PC-3 (cell line): ENCODE data around the gene MTCL1. TPM values are rescaled to one million over a fixed set of nuclear protein-coding genes. Genes with fewer than 3 reads are reported as not detected.

ENCODE experiments used
- ATAC-seq: fragments of 200-7000 bp; cut with Tn5 transposase; 2 replicates; pipeline ENCODE4 v1.9.1; 2020; ENCODE audit warnings: mild to moderate bottlenecking, moderate library complexity
- BruUV-seq: library from RNA; stranded (reverse); fragments of 400-500 nt; replicated peaks from 2 replicates; lab custom pipeline; 2021; lab: Mats Ljungman, UMichigan
- CTCF ChIA-PET: fragments of 300-600 bp; sonication (Branson Sonifier 250); formaldehyde crosslinking; loops from one replicate; lab custom pipeline; 2022; ENCODE audit warnings: antibody characterized with exemption; lab: Charles Lee
- POLR2A ChIA-PET: fragments of 300-600 bp; sonication (Branson Sonifier 250); formaldehyde crosslinking; loops from one replicate; lab custom pipeline; 2022; ENCODE audit warnings: antibody characterized with exemption; ENCODE audit not compliant: unreplicated experiment; lab: Charles Lee
- DNase-seq: peaks from one replicate; pipeline ENCODE4 v3.0.0-alpha.2; 2015
- H2AFZ ChIP-seq: fragments of 300-600 bp; sonication (generic); 2 replicates; pipeline ENCODE4 v1.6.0; 2016; ENCODE audit warnings: antibody characterized with exemption, low read length
- H3F3A ChIP-seq: fragments of 300-600 bp; sonication (generic); one replicate; pipeline ENCODE4 v1.6.0; 2017; ENCODE audit warnings: antibody characterized with exemption, low read length, control low read depth, mild to moderate bottlenecking; ENCODE audit not compliant: unreplicated experiment
- H3K27ac ChIP-seq: fragments of 300-600 bp; sonication (generic); 2 replicates; pipeline ENCODE4 v1.5.1; 2016; ENCODE audit warnings: mild to moderate bottlenecking, low read length
- H3K27me3 ChIP-seq: fragments of 300-600 bp; sonication (generic); 2 replicates; pipeline ENCODE4 v1.6.1; 2016; ENCODE audit warnings: low read length, mixed read lengths
- H3K36me3 ChIP-seq: fragments of 300-600 bp; sonication (generic); 2 replicates; pipeline ENCODE4 v1.6.1; 2016; ENCODE audit warnings: low read depth, mixed run types, low read length, mixed read lengths
- H3K4me1 ChIP-seq: fragments of 300-600 bp; sonication (generic); 2 replicates; pipeline ENCODE4 v1.5.1; 2016; ENCODE audit warnings: low read length; ENCODE audit not compliant: insufficient read depth
- H3K4me2 ChIP-seq: fragments of 300-600 bp; sonication (generic); 2 replicates; pipeline ENCODE4 v1.6.0; 2016; ENCODE audit warnings: low read length
- H3K4me3 ChIP-seq: fragments of 300-600 bp; sonication (generic); 2 replicates; pipeline ENCODE4 v1.5.1; 2016; ENCODE audit warnings: mild to moderate bottlenecking, low read length, mixed read lengths
- H3K79me2 ChIP-seq: fragments of 300-600 bp; sonication (generic); 2 replicates; pipeline ENCODE4 v1.6.1; 2017; ENCODE audit warnings: low read length, mixed read lengths
- H3K9ac ChIP-seq: fragments of 300-600 bp; sonication (generic); 2 replicates; pipeline ENCODE4 v1.6.0; 2016; ENCODE audit warnings: mild to moderate bottlenecking, low read length
- H3K9me2 ChIP-seq: fragments of 300-600 bp; sonication (generic); replicated peaks from 2 replicates; pipeline ENCODE4 v1.6.1; 2016; ENCODE audit warnings: mixed run types, low read length, mixed read lengths
- H3K9me3 ChIP-seq: fragments of 300-600 bp; sonication (generic); 2 replicates; pipeline ENCODE4 v1.6.1; 2016; ENCODE audit warnings: low read length, mixed read lengths
- H4K20me1 ChIP-seq: fragments of 300-600 bp; sonication (generic); 2 replicates; pipeline ENCODE4 v1.6.1; 2016; ENCODE audit warnings: low read length, mixed read lengths
- CTCF ChIP-seq: fragments of 300-600 bp; sonication (generic); conservative IDR thresholded peaks from 2 replicates; pipeline ENCODE4 v1.5.1; 2017; ENCODE audit warnings: antibody characterized with exemption, low read depth, mild to moderate bottlenecking, low read length
- EZH2 ChIP-seq: fragments of 300-600 bp; sonication (generic); IDR thresholded peaks from one replicate; pipeline ENCODE4 v1.6.1; 2017; ENCODE audit warnings: antibody characterized with exemption, mild to moderate bottlenecking, low read length; ENCODE audit not compliant: unreplicated experiment
- EZH2phosphoT487 ChIP-seq: fragments of 300-600 bp; sonication (generic); IDR thresholded peaks from 2 replicates; pipeline ENCODE4 v1.6.1; 2018; ENCODE audit warnings: mild to moderate bottlenecking, antibody characterized with exemption, low read length, borderline replicate concordance
- intact Hi-C: fragments of 100-400 bp; cut with micrococcal nuclease; formaldehyde crosslinking; loops from 2 replicates; pipeline ENCODE4 v1.9.0; 2023
- total RNA-seq: library from RNA; depleted of rRNA; stranded (reverse); fragments of >200 nt; gene quantifications from 2 replicates; pipeline ENCODE4 v1.2.3, GENCODE V29; 2014

Gene MTCL1
- total RNA-seq, 1 experiment from 2014 or later: 33.1 TPM

GRCh38 chr18:8831112-8831511 lies 125.8 kb downstream of the MTCL1 start:
- no peak for ATAC-seq
- Histone ChIP-seq H3K79me2 (no peaks in the 10 kb centered on the region), H3F3A (no peaks in the 10 kb centered on the region), H3K4me1 (no peaks in the 10 kb centered on the region), H3K36me3 (no peaks in the 10 kb centered on the region), H3K27ac (no peak overlapping the region), H4K20me1 (no peaks in the 10 kb centered on the region), H3K9me2 (no peaks in the 10 kb centered on the region), H3K4me2 (no peak overlapping the region), H3K9me3 (no peaks in the 10 kb centered on the region), H3K27me3 (no peaks in the 10 kb centered on the region), H2AFZ (no peak overlapping the region), H3K9ac (no peak overlapping the region), H3K4me3 (no peak overlapping the region)
- ChIA-PET CTCF (no interaction called here), POLR2A (no interaction called here)
- intact Hi-C loops: no loop called here
- no peak for TF ChIP-seq EZH2
- no peak for TF ChIP-seq EZH2phosphoT487
- no peak for TF ChIP-seq CTCF
- BruUV-seq: no TSS peak
- no peak for DNase-seq

- H3K4me1 ChIP-seq: no peaks in the 10 kb centered on the region
- H4K20me1 ChIP-seq: no peaks in the 10 kb centered on the region
- H3K27me3 ChIP-seq: no peaks in the 10 kb centered on the region
- H3F3A ChIP-seq: no peaks in the 10 kb centered on the region
- H3K36me3 ChIP-seq: no peaks in the 10 kb centered on the region
- H3K4me3 ChIP-seq: no peak overlapping the region
- no peak overlapping the region for H3K4me2 ChIP-seq
- no peak overlapping the region for H3K27ac ChIP-seq
- ChIA-PET CTCF (no interaction called here), POLR2A (no interaction called here)
- H3K79me2 ChIP-seq: no peaks in the 10 kb centered on the region
- H3K9me2 ChIP-seq: no peaks in the 10 kb centered on the region
- no TSS peak for BruUV-seq
- intact Hi-C loops: no loop called here
- H3K9me3 ChIP-seq: no peaks in the 10 kb centered on the region
- no peak for DNase-seq
- TF ChIP-seq EZH2 (no peak), EZH2phosphoT487 (no peak), CTCF (no peak)
- no peak overlapping the region for H3K9ac ChIP-seq
- no peak overlapping the region for H2AFZ ChIP-seq
- ATAC-seq: no peak
Observed at GRCh38 chr18:8831531-8831930, 126.2 kb downstream of the MTCL1 start.

GRCh38 chr18:8833480-8833879 lies 128.1 kb downstream of the MTCL1 start:
- no peak overlapping the region for H3K4me2 ChIP-seq
- CTCF ChIA-PET: interaction anchor here (0.6 kb wide), 1 partner anchor 32 kb away, joined by 4 read pairs; no protein-coding TSS in a partner anchor
- no peak overlapping the region for H3K27ac ChIP-seq
- H3F3A ChIP-seq: no peaks in the 10 kb centered on the region
- H3K9ac ChIP-seq: no peak overlapping the region
- H3K9me3 ChIP-seq: no peaks in the 10 kb centered on the region
- POLR2A ChIA-PET: no interaction called here
- BruUV-seq: no TSS peak
- ATAC-seq (no peak), DNase-seq (no peak)
- intact Hi-C loops: no loop called here
- no peak overlapping the region for H3K4me3 ChIP-seq
- no peaks in the 10 kb centered on the region for H3K79me2 ChIP-seq
- H3K9me2 ChIP-seq: no peaks in the 10 kb centered on the region
- no peak overlapping the region for H2AFZ ChIP-seq
- no peaks in the 10 kb centered on the region for H4K20me1 ChIP-seq
- H3K27me3 ChIP-seq: no peaks in the 10 kb centered on the region
- H3K4me1 ChIP-seq: no peaks in the 10 kb centered on the region
- no peaks in the 10 kb centered on the region for H3K36me3 ChIP-seq
- TF ChIP-seq EZH2phosphoT487: no peak
- no peak for TF ChIP-seq CTCF
- TF ChIP-seq EZH2: no peak
